HG03060 (cell line): ENCODE results near the gene PFKFB4.

ENCODE experiments used
- ATAC-seq: cut with Tn5 transposase; IDR thresholded peaks from one replicate; pipeline ENCODE4 v1.9.1; 2021; ENCODE audit warnings: low read depth, moderate number of reproducible peaks; ENCODE audit not compliant: unreplicated experiment

Gene PFKFB4

GRCh38 chr3:48556796-48557626, at the start of gene PFKFB4:
Gene PFKFB4, minus strand, starts transcription at chr3:48556803. Its CDS starts 26 bp downstream, at chr3:48556777.
- ATAC-seq: peak; percentile 74

- no peak for ATAC-seq
Observed at GRCh38 chr3:48601622-48601994, 45.0 kb upstream of the PFKFB4 start.

GRCh38 chr3:48600711-48601621, 44.4 kb upstream of the PFKFB4 start:
- no peak for ATAC-seq

- no peak for ATAC-seq
Observed at GRCh38 chr3:48599509-48600285, 43.1 kb upstream of the PFKFB4 start.

- ATAC-seq: no peak
Observed at GRCh38 chr3:48599077-48599501, 42.5 kb upstream of the PFKFB4 start.

GRCh38 chr3:48598323-48599076, 41.9 kb upstream of the PFKFB4 start:
- no peak for ATAC-seq

GRCh38 chr3:48597408-48597800, 40.8 kb upstream of the PFKFB4 start:
- no peak for ATAC-seq

- no peak for ATAC-seq
Observed at GRCh38 chr3:48596676-48597407, 40.2 kb upstream of the PFKFB4 start.

- ATAC-seq: no peak
Observed at GRCh38 chr3:48596157-48596556, 39.6 kb upstream of the PFKFB4 start.

- no peak for ATAC-seq
Observed at GRCh38 chr3:48595526-48596121, 39.0 kb upstream of the PFKFB4 start.

GRCh38 chr3:48595075-48595525, 38.5 kb upstream of the PFKFB4 start, which contains the start of gene COL7A1:
Gene COL7A1, minus strand, starts transcription at chr3:48595329. Its CDS starts 170 bp downstream, at chr3:48595159.
- no peak for ATAC-seq

GRCh38 chr3:48594417-48595049, 37.9 kb upstream of the PFKFB4 start:
- ATAC-seq: no peak

- ATAC-seq: no peak
Observed at GRCh38 chr3:48593337-48593736, 36.7 kb upstream of the PFKFB4 start.

GRCh38 chr3:48592519-48593087, 36.0 kb upstream of the PFKFB4 start:
- no peak for ATAC-seq

GRCh38 chr3:48591886-48592518, 35.4 kb upstream of the PFKFB4 start:
- no peak for ATAC-seq

- no peak for ATAC-seq
Observed at GRCh38 chr3:48591436-48591835, 34.8 kb upstream of the PFKFB4 start.

- ATAC-seq: no peak
Observed at GRCh38 chr3:48588230-48588629, 31.6 kb upstream of the PFKFB4 start.
